WTC11 (cell line): Measurements from ENCODE around the gene PDE6H. TPM values are rescaled to one million over a fixed set of nuclear protein-coding genes. Genes with fewer than 3 reads are reported as not detected.

Experiments
- ATAC-seq: fragments of 200-7000 bp; cut with Tn5 transposase; 2 replicates; pipeline ENCODE4 v1.10.0; 2021; ENCODE audit warnings: mild to moderate bottlenecking, moderate library complexity
- CTCF ChIA-PET: fragments of 300-600 bp; sonication (Branson Sonifier 250); formaldehyde crosslinking; loops from one replicate; lab custom pipeline; 2021; ENCODE audit warnings: antibody characterized with exemption; lab: Charles Lee
- POLR2A ChIA-PET: fragments of 350-600 bp; sonication (Branson Sonifier 250); formaldehyde crosslinking; loops from one replicate; lab custom pipeline; 2021; ENCODE audit warnings: antibody characterized with exemption; lab: Charles Lee
- DNase-seq: peaks from one replicate; pipeline ENCODE4 v3.0.0; 2021; ENCODE audit warnings: low spot score
- H3K27ac Mint-ChIP-seq: 2 replicates; pipeline ENCODE4 v1.8.0; 2021; ENCODE audit warnings: mixed read lengths
- H3K27me3 Mint-ChIP-seq: 2 replicates; pipeline ENCODE4 v1.8.0; 2021; ENCODE audit warnings: low read depth, mild to moderate bottlenecking, moderate library complexity, mixed read lengths
- H3K36me3 Mint-ChIP-seq: 2 replicates; pipeline ENCODE4 v1.8.0; 2021; ENCODE audit warnings: mixed read lengths
- H3K4me1 Mint-ChIP-seq: 2 replicates; pipeline ENCODE4 v1.8.0; 2022; ENCODE audit warnings: mixed read lengths
- H3K4me3 Mint-ChIP-seq: 2 replicates; pipeline ENCODE4 v1.8.0; 2021; ENCODE audit warnings: mild to moderate bottlenecking, moderate library complexity, mixed read lengths
- H3K9me3 Mint-ChIP-seq: 2 replicates; pipeline ENCODE4 v1.8.0; 2021; ENCODE audit warnings: mixed read lengths
- AR ChIP-seq: fragments of 250-450 bp; sonication (Bioruptor Pico); IDR thresholded peaks from 2 replicates; pipeline ENCODE4 v1.9.0; 2021; ENCODE audit warnings: mild to moderate bottlenecking
- CREB1 ChIP-seq: sonication (generic); formaldehyde crosslinking; IDR thresholded peaks from 2 replicates; pipeline ENCODE4 v1.8.0; 2023; ENCODE audit warnings: mild to moderate bottlenecking, missing genetic modification reagents
- CTCF ChIP-seq: fragments of 200-600 bp; IDR thresholded peaks from 2 replicates; pipeline ENCODE4 v1.8.0; 2022; ENCODE audit warnings: antibody characterized with exemption
- ELF4 ChIP-seq: sonication (generic); formaldehyde crosslinking; IDR thresholded peaks from 2 replicates; pipeline ENCODE4 v1.8.1; 2022; ENCODE audit warnings: low read depth, mild to moderate bottlenecking, moderate library complexity, missing genetic modification reagents
- ESRRA ChIP-seq: sonication (generic); formaldehyde crosslinking; IDR thresholded peaks from 2 replicates; pipeline ENCODE4 v1.8.1; 2022; ENCODE audit warnings: mild to moderate bottlenecking, missing genetic modification reagents, borderline replicate concordance
- ETV6 ChIP-seq: sonication (generic); formaldehyde crosslinking; IDR thresholded peaks from 2 replicates; pipeline ENCODE4 v1.8.1; 2022; ENCODE audit warnings: mild to moderate bottlenecking, missing genetic modification reagents
- FOXJ3 ChIP-seq: sonication (generic); formaldehyde crosslinking; IDR thresholded peaks from 2 replicates; pipeline ENCODE4 v1.9.0; 2021; ENCODE audit warnings: missing genetic modification reagents, mild to moderate bottlenecking, borderline replicate concordance
- GTF2I ChIP-seq: fragments of 250-450 bp; sonication (Bioruptor Pico); conservative IDR thresholded peaks from 2 replicates; pipeline ENCODE4 v1.4.0; 2021; ENCODE audit warnings: mild to moderate bottlenecking
- IRF2 ChIP-seq: sonication (generic); formaldehyde crosslinking; IDR thresholded peaks from 2 replicates; pipeline ENCODE4 v1.8.0; 2022; ENCODE audit warnings: low read depth, missing genetic modification reagents, borderline replicate concordance
- MAX ChIP-seq: sonication (generic); formaldehyde crosslinking; IDR thresholded peaks from 2 replicates; pipeline ENCODE4 v1.8.0; 2022; ENCODE audit warnings: mild to moderate bottlenecking, missing genetic modification reagents
- NFATC4 ChIP-seq: fragments of 250-450 bp; sonication (Bioruptor Pico); IDR thresholded peaks from 2 replicates; pipeline ENCODE4 v1.9.0; 2021; ENCODE audit warnings: mild to moderate bottlenecking
- NR3C1 ChIP-seq: sonication (generic); formaldehyde crosslinking; conservative IDR thresholded peaks from 2 replicates; pipeline ENCODE4 v1.8.1; 2023; ENCODE audit warnings: low read depth, mild to moderate bottlenecking, missing genetic modification reagents
- RELA ChIP-seq: sonication (generic); formaldehyde crosslinking; IDR thresholded peaks from 2 replicates; pipeline ENCODE4 v1.8.1; 2022; ENCODE audit warnings: missing genetic modification reagents, mild to moderate bottlenecking, borderline replicate concordance
- SMAD3 ChIP-seq: sonication (generic); formaldehyde crosslinking; IDR thresholded peaks from 2 replicates; pipeline ENCODE4 v1.8.0; 2022; ENCODE audit warnings: missing genetic modification reagents, mild to moderate bottlenecking, borderline replicate concordance
- SOX15 ChIP-seq: fragments of 250-450 bp; sonication (Bioruptor Pico); IDR thresholded peaks from 2 replicates; pipeline ENCODE4 v1.9.0; 2021; ENCODE audit warnings: mild to moderate bottlenecking
- TCF7 ChIP-seq: sonication (generic); formaldehyde crosslinking; IDR thresholded peaks from 2 replicates; pipeline ENCODE4 v1.8.0; 2022; ENCODE audit warnings: mild to moderate bottlenecking, low read depth, missing genetic modification reagents, moderate library complexity
- ZNF219 ChIP-seq: sonication (generic); formaldehyde crosslinking; IDR thresholded peaks from 2 replicates; pipeline ENCODE4 v1.8.0; 2023; ENCODE audit warnings: missing genetic modification reagents, mild to moderate bottlenecking, borderline replicate concordance
- ZNF416 ChIP-seq: fragments of 250-450 bp; sonication (Bioruptor Pico); IDR thresholded peaks from 2 replicates; pipeline ENCODE4 v1.9.0; 2021; ENCODE audit warnings: mild to moderate bottlenecking, inconsistent platforms
- ZNF423 ChIP-seq: fragments of 250-450 bp; sonication (Bioruptor Pico); IDR thresholded peaks from 2 replicates; pipeline ENCODE4 v2.1.2; 2022; ENCODE audit warnings: mild to moderate bottlenecking, moderate library complexity
- total RNA-seq: library from RNA; stranded (reverse); gene quantifications from 3 replicates; pipeline ENCODE4 v1.2.3, GENCODE V29; 2021
- TF ChIP-seq, protein P1 (sequence below): fragments of 250-450 bp; sonication (Bioruptor Pico); IDR thresholded peaks from 2 replicates; pipeline ENCODE4 v1.9.0; 2021; ENCODE audit warnings: mild to moderate bottlenecking
- TF ChIP-seq, protein P2 (sequence below): fragments of 250-450 bp; sonication (Bioruptor Pico); IDR thresholded peaks from 2 replicates; pipeline ENCODE4 v2.1.2; 2022; ENCODE audit warnings: mild to moderate bottlenecking, moderate library complexity
- TF ChIP-seq, protein P3 (sequence below): sonication (generic); formaldehyde crosslinking; IDR thresholded peaks from 2 replicates; pipeline ENCODE4 v1.8.0; 2023; ENCODE audit warnings: missing genetic modification reagents, mild to moderate bottlenecking, borderline replicate concordance

The PDE6H gene
- total RNA-seq, 1 experiment from 2014 or later: not detected

GRCh38 chr12:14982991-14983390 lies 10.1 kb downstream of the PDE6H start:
- H3K4me1 Mint-ChIP-seq: 0 out of 2 replicates have a peak, but pooled peaks cover 2% of the 10 kb centered on the region
- CTCF ChIA-PET: interaction anchor here (1.0 kb wide), 1 partner anchor 47 kb away, joined by 3 read pairs; no protein-coding TSS in a partner anchor
- no peak for ATAC-seq
- H3K36me3 Mint-ChIP-seq: no peaks in the 10 kb centered on the region
- H3K27me3 Mint-ChIP-seq: no peaks in the 10 kb centered on the region
- TF ChIP-seq AR (CRISPR knock-in tag): no peak
- no peak for TF ChIP-seq ELF4 (CRISPR knock-in tag)
- TF ChIP-seq, protein P1, sequence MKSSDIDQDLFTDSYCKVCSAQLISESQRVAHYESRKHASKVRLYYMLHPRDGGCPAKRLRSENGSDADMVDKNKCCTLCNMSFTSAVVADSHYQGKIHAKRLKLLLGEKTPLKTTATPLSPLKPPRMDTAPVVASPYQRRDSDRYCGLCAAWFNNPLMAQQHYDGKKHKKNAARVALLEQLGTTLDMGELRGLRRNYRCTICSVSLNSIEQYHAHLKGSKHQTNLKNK (CRISPR knock-in tag): no peak
- no peak for TF ChIP-seq ZNF219 (CRISPR knock-in tag)
- no peak for TF ChIP-seq ZNF423 (CRISPR knock-in tag)
- TF ChIP-seq MAX (CRISPR knock-in tag): no peak
- TF ChIP-seq ZNF416: no peak
- TF ChIP-seq, protein P2, sequence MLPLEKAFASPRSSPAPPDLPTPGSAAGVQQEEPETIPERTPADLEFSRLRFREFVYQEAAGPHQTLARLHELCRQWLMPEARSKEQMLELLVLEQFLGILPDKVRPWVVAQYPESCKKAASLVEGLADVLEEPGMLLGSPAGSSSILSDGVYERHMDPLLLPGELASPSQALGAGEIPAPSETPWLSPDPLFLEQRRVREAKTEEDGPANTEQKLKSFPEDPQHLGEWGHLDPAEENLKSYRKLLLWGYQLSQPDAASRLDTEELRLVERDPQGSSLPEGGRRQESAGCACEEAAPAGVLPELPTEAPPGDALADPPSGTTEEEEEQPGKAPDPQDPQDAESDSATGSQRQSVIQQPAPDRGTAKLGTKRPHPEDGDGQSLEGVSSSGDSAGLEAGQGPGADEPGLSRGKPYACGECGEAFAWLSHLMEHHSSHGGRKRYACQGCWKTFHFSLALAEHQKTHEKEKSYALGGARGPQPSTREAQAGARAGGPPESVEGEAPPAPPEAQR: no peak
- no peak for TF ChIP-seq ETV6 (CRISPR knock-in tag)
- no peak for TF ChIP-seq FOXJ3
- no peak for TF ChIP-seq SOX15 (CRISPR knock-in tag)
- no peak for TF ChIP-seq NR3C1 (CRISPR knock-in tag)
- no peak for TF ChIP-seq RELA (CRISPR knock-in tag)
- TF ChIP-seq TCF7 (CRISPR knock-in tag): no peak
- no peak for TF ChIP-seq CTCF
- TF ChIP-seq ESRRA (CRISPR knock-in tag): no peak
- no peak for TF ChIP-seq NFATC4 (CRISPR knock-in tag)
- TF ChIP-seq SMAD3 (CRISPR knock-in tag): no peak
- H3K9me3 Mint-ChIP-seq: no peaks in the 10 kb centered on the region
- no peak overlapping the region for H3K27ac Mint-ChIP-seq
- POLR2A ChIA-PET: no interaction called here
- no peak for DNase-seq
- H3K4me3 Mint-ChIP-seq: no peak overlapping the region

- Mint-ChIP-seq H3K27me3 (no peaks in the 10 kb centered on the region), H3K4me1 (0 out of 2 replicates have a peak, but pooled peaks cover 2% of the 10 kb centered on the region), H3K4me3 (no peak overlapping the region), H3K9me3 (no peaks in the 10 kb centered on the region), H3K36me3 (no peaks in the 10 kb centered on the region), H3K27ac (no peak overlapping the region)
- TF ChIP-seq CREB1 (CRISPR knock-in tag) (no peak), GTF2I (CRISPR knock-in tag) (no peak), IRF2 (CRISPR knock-in tag) (no peak)
- TF ChIP-seq, protein P3, sequence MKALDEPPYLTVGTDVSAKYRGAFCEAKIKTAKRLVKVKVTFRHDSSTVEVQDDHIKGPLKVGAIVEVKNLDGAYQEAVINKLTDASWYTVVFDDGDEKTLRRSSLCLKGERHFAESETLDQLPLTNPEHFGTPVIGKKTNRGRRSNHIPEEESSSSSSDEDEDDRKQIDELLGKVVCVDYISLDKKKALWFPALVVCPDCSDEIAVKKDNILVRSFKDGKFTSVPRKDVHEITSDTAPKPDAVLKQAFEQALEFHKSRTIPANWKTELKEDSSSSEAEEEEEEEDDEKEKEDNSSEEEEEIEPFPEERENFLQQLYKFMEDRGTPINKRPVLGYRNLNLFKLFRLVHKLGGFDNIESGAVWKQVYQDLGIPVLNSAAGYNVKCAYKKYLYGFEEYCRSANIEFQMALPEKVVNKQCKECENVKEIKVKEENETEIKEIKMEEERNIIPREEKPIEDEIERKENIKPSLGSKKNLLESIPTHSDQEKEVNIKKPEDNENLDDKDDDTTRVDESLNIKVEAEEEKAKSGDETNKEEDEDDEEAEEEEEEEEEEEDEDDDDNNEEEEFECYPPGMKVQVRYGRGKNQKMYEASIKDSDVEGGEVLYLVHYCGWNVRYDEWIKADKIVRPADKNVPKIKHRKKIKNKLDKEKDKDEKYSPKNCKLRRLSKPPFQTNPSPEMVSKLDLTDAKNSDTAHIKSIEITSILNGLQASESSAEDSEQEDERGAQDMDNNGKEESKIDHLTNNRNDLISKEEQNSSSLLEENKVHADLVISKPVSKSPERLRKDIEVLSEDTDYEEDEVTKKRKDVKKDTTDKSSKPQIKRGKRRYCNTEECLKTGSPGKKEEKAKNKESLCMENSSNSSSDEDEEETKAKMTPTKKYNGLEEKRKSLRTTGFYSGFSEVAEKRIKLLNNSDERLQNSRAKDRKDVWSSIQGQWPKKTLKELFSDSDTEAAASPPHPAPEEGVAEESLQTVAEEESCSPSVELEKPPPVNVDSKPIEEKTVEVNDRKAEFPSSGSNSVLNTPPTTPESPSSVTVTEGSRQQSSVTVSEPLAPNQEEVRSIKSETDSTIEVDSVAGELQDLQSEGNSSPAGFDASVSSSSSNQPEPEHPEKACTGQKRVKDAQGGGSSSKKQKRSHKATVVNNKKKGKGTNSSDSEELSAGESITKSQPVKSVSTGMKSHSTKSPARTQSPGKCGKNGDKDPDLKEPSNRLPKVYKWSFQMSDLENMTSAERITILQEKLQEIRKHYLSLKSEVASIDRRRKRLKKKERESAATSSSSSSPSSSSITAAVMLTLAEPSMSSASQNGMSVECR: no peak
- ATAC-seq (no peak), DNase-seq (no peak)
- POLR2A ChIA-PET: interaction anchor here (0.6 to 0.7 kb wide), 2 partner anchors 215 to 343 kb away, joined by 4 to 6 read pairs; no protein-coding TSS in a partner anchor
- CTCF ChIA-PET: no interaction called here
Observed at GRCh38 chr12:14984036-14984435, 11.2 kb downstream of the PDE6H start.
